Measurements from ENCODE around the gene PIGQ. TPM values are rescaled to one million over a fixed set of nuclear protein-coding genes. Genes with fewer than 3 reads are reported as not detected.

Gene PIGQ
- total and polyA plus RNA-seq, 2 experiments from 2014 or later: 30.2 to 62.3 TPM

GRCh38 chr16:591892-592517, 22.2 kb downstream of the PIGQ start (continued):
- no peak for TF ChIP-seq REST (IDR thresholded peaks at IDR 0.05; ENCODE audit: unreplicated experiment)
- no peak for TF ChIP-seq CREB1 (CRISPR knock-in tag; IDR thresholded peaks at IDR 0.05; ENCODE audit: low read depth)

- Histone ChIP-seq H3K4me3 (no peak overlapping the region), H3K79me2 (replicated peaks; ENCODE audit: insufficient read depth) (peaks cover 36% of the 10 kb centered on the region), H3K27ac (ENCODE audit: low read depth) (no peak overlapping the region), H3K9me2 (ENCODE audit: insufficient read depth) (no peaks in the 10 kb centered on the region), H3K36me3 (ENCODE audit: insufficient read depth) (no peaks in the 10 kb centered on the region), H3K4me1 (ENCODE audit: insufficient read depth) (no peaks in the 10 kb centered on the region), H4K20me1 (replicated peaks; ENCODE audit: insufficient read depth) (peaks cover 25% of the 10 kb centered on the region), H2AFZ (no peak overlapping the region), H3F3A (replicated peaks; ENCODE audit: low read depth) (peaks cover 5% of the 10 kb centered on the region; the same call in 1 of the 2 replicates), H3K27me3 (ENCODE audit: insufficient read depth) (peaks cover 5% of the 10 kb centered on the region), H3K4me2 (no peak overlapping the region)
- Mint-ChIP-seq H3K36me3 (ENCODE audit: low read depth) (peaks cover 8% of the 10 kb centered on the region; the same call in 2 of the 3 replicates), H3K4me3 (no peak overlapping the region), H3K4me1 (peaks cover 9% of the 10 kb centered on the region), H3K9me3 (no peaks in the 10 kb centered on the region; the same call in 2 of the 3 replicates), H3K27me3 (ENCODE audit: insufficient read depth, low read depth, poor library complexity) (peaks cover 25% of the 10 kb centered on the region), H3K27ac (no peak overlapping the region)
- no peak for DNase-seq (ENCODE audit: low spot score)
- no peak for ATAC-seq
- TF ChIP-seq POLR2AphosphoS5 (IDR thresholded peaks at IDR 0.05; ENCODE audit: low read depth): no peak
Measured at GRCh38 chr16:592518-593306, 22.9 kb downstream of the PIGQ start.

- no peaks in the 10 kb centered on the region for H3K4me1 ChIP-seq (ENCODE audit: insufficient read depth)
- peaks cover 19% of the 10 kb centered on the region for H4K20me1 ChIP-seq (replicated peaks; ENCODE audit: insufficient read depth)
- no peak overlapping the region for H2AFZ ChIP-seq
- H3F3A ChIP-seq (replicated peaks; ENCODE audit: low read depth): no peaks in the 10 kb centered on the region
- ATAC-seq (no peak), DNase-seq (ENCODE audit: low spot score) (no peak)
- H3K36me3 Mint-ChIP-seq (ENCODE audit: low read depth): peaks cover 8% of the 10 kb centered on the region; the same call in 2 of the 3 replicates
- H3K4me3 Mint-ChIP-seq: no peak overlapping the region
- H3K27ac ChIP-seq (ENCODE audit: low read depth): no peak overlapping the region
- H3K9me2 ChIP-seq (ENCODE audit: insufficient read depth): no peaks in the 10 kb centered on the region
- H3K27me3 Mint-ChIP-seq (ENCODE audit: insufficient read depth, low read depth, poor library complexity): peaks cover 22% of the 10 kb centered on the region
- H3K79me2 ChIP-seq (replicated peaks; ENCODE audit: insufficient read depth): peaks cover 34% of the 10 kb centered on the region
- H3K27me3 ChIP-seq (ENCODE audit: insufficient read depth): no peaks in the 10 kb centered on the region
- no peaks in the 10 kb centered on the region for H3K36me3 ChIP-seq (ENCODE audit: insufficient read depth)
- H3K4me3 ChIP-seq: no peak overlapping the region
- no peak overlapping the region for H3K4me2 ChIP-seq
- H3K9me3 Mint-ChIP-seq: no peaks in the 10 kb centered on the region; the same call in 2 of the 3 replicates
- no peak overlapping the region for H3K27ac Mint-ChIP-seq
- H3K4me1 Mint-ChIP-seq: peaks cover 9% of the 10 kb centered on the region
- TF ChIP-seq ZNF114 (CRISPR knock-in tag; IDR thresholded peaks at IDR 0.05) (no peak), EZH2phosphoT487 (IDR thresholded peaks at IDR 0.05; ENCODE audit: unreplicated experiment) (no peak), EZH2 (IDR thresholded peaks at IDR 0.05; ENCODE audit: low read depth, unreplicated experiment) (no peak), ZNF331 (CRISPR knock-in tag; IDR thresholded peaks at IDR 0.05; ENCODE audit: low read depth) (no peak), POLR2AphosphoS5 (IDR thresholded peaks at IDR 0.05; ENCODE audit: low read depth) (no peak), ETS1 (IDR thresholded peaks at IDR 0.05) (no peak), STAT1 (IDR thresholded peaks at IDR 0.05; ENCODE audit: unreplicated experiment) (no peak)
Measured at GRCh38 chr16:593406-593805, 23.6 kb downstream of the PIGQ start.

All from GM23338 (cell line).